Testis (tissue), 3 donors: ENCODE measurements around the gene SORCS3. TPM values are rescaled to one million over a fixed set of nuclear protein-coding genes. Genes with fewer than 3 reads are reported as not detected.

Experiments
- DNase-seq: peaks from one replicate; pipeline ENCODE4 v3.0.0-alpha.2; 2019
- H3K27ac ChIP-seq, 2 donors: fragments of 200-600 bp; sonication (generic); one replicate each; pipeline ENCODE4 v1.5.1; 2019
- H3K27me3 ChIP-seq: fragments of 200-600 bp; sonication (generic); one replicate; pipeline ENCODE4 v1.5.1; 2019
- H3K36me3 ChIP-seq: fragments of 200-600 bp; sonication (generic); one replicate; pipeline ENCODE4 v1.5.1; 2017; ENCODE audit warnings: low read depth; ENCODE audit errors: missing control alignments
- H3K4me1 ChIP-seq: fragments of 200-600 bp; sonication (generic); one replicate; pipeline ENCODE4 v1.5.1; 2019
- H3K4me3 ChIP-seq, 2 donors: fragments of 200-600 bp; sonication (generic); one replicate each; pipeline ENCODE4 v1.5.1; 2017 to 2019
- H3K9me3 ChIP-seq: fragments of 200-600 bp; sonication (generic); one replicate; pipeline ENCODE4 v1.5.1; 2017
- POLR2A ChIP-seq: fragments of 450-650 bp; IDR thresholded peaks from one replicate; pipeline ENCODE4 v1.6.1; 2017; ENCODE audit warnings: antibody characterized with exemption, mild to moderate bottlenecking, moderate library complexity
- WGBS, 2 donors: methylation state at CpG; one replicate each; pipeline ENCODE4 v1.1.5; 2018; 5-methylcytosine and 5-hydroxymethylcytosine counted together
- intact Hi-C: fragments of 100-400 bp; cut with DNase I; formaldehyde crosslinking; loops from one replicate; pipeline ENCODE4 v1.15.1; 2023; ENCODE audit warnings: low total_unique reads
- polyA plus RNA-seq: library from polyadenylated mRNA; stranded (reverse); fragments of 350-450 nt; fragmentation: Illumina TruSeq; extraction: RNeasy Lipid Tissue Mini Kit (QIAGEN cat#74804); gene quantifications from one replicate; pipeline ENCODE4 v1.2.3, GENCODE V29; 2014; ENCODE audit warnings: low read depth, low replicate concordance; ENCODE audit not compliant: insufficient read depth
- total RNA-seq, 2 donors: library from RNA; depleted of rRNA; stranded (reverse); fragments of >200 nt; gene quantifications; one replicate each; pipeline ENCODE4 v1.2.3, GENCODE V29; 2016
- TF ChIP-seq, protein P1 (sequence below), 3 experiments: fragments of 450-650 bp in 2 of 3; fragments of 200-600 bp in 1 of 3; sonication (generic) in 1 of 3; IDR thresholded peaks; one replicate each; pipeline ENCODE4 v1.5.1; 2016 to 2019; ENCODE audit warnings: antibody characterized with exemption in 3 of 3, mild to moderate bottlenecking in 2 of 3, moderate library complexity in 1 of 3

Gene SORCS3
- total and polyA plus RNA-seq, 3 donors from 2014 or later = 1.3 to 2.2 (median 1.7) TPM

GRCh38 chr10:105017116-105017515, 376.0 kb downstream of the SORCS3 start:
- no peaks in the 10 kb centered on the region for H3K27me3 ChIP-seq
- 40 to 98% methylated on average over 2 of the region's 2 CpGs for WGBS, 2 donors

GRCh38 chr10:105017691-105018090, 376.6 kb downstream of the SORCS3 start:
- Histone ChIP-seq H3K27me3 (no peaks in the 10 kb centered on the region), H3K27ac (no peak overlapping the region), H3K4me3 (no peak overlapping the region), H3K9me3 (no peaks in the 10 kb centered on the region), H3K36me3 (no peaks in the 10 kb centered on the region), H3K4me1 (no peaks in the 10 kb centered on the region)
- no peak for DNase-seq
- TF ChIP-seq, protein P1, sequence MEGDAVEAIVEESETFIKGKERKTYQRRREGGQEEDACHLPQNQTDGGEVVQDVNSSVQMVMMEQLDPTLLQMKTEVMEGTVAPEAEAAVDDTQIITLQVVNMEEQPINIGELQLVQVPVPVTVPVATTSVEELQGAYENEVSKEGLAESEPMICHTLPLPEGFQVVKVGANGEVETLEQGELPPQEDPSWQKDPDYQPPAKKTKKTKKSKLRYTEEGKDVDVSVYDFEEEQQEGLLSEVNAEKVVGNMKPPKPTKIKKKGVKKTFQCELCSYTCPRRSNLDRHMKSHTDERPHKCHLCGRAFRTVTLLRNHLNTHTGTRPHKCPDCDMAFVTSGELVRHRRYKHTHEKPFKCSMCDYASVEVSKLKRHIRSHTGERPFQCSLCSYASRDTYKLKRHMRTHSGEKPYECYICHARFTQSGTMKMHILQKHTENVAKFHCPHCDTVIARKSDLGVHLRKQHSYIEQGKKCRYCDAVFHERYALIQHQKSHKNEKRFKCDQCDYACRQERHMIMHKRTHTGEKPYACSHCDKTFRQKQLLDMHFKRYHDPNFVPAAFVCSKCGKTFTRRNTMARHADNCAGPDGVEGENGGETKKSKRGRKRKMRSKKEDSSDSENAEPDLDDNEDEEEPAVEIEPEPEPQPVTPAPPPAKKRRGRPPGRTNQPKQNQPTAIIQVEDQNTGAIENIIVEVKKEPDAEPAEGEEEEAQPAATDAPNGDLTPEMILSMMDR (IDR thresholded peaks at IDR 0.05) = no peak
- TF ChIP-seq POLR2A = no peak
- intact Hi-C loops = no loop called here

More at GRCh38 chr10:105017116-105017515, 376.0 kb downstream of the SORCS3 start:
- no peaks in the 10 kb centered on the region for H3K36me3 ChIP-seq
- no peaks in the 10 kb centered on the region for H3K4me1 ChIP-seq
- DNase-seq = no peak
- TF ChIP-seq, protein P1 (IDR thresholded peaks at IDR 0.05) = no peak
- no peak for TF ChIP-seq POLR2A
- no peak overlapping the region for H3K27ac ChIP-seq
- intact Hi-C loops = no loop called here
- no peaks in the 10 kb centered on the region for H3K9me3 ChIP-seq
- H3K4me3 ChIP-seq = no peak overlapping the region

- H3K27me3 ChIP-seq = no peaks in the 10 kb centered on the region
- H3K36me3 ChIP-seq = no peaks in the 10 kb centered on the region
- no peak overlapping the region for H3K27ac ChIP-seq
- no peak overlapping the region for H3K4me3 ChIP-seq
- intact Hi-C loops = no loop called here
- TF ChIP-seq, protein P1 (IDR thresholded peaks at IDR 0.05) = no peak
- no peak for TF ChIP-seq POLR2A
- DNase-seq = no peak
- H3K9me3 ChIP-seq = no peaks in the 10 kb centered on the region
- 71% methylated on average over 6 of the region's 6 CpGs for WGBS, 2 donors
- H3K4me1 ChIP-seq = no peaks in the 10 kb centered on the region
Observed at GRCh38 chr10:105023211-105024111, 382.4 kb downstream of the SORCS3 start.

GRCh38 chr10:105024184-105024583, 383.1 kb downstream of the SORCS3 start:
- no peaks in the 10 kb centered on the region for H3K27me3 ChIP-seq
- no peaks in the 10 kb centered on the region for H3K4me1 ChIP-seq
- no peaks in the 10 kb centered on the region for H3K36me3 ChIP-seq
- H3K4me3 ChIP-seq = no peak overlapping the region
- no peaks in the 10 kb centered on the region for H3K9me3 ChIP-seq
- intact Hi-C loops = no loop called here
- no peak for DNase-seq
- TF ChIP-seq POLR2A = no peak
- TF ChIP-seq, protein P1 (IDR thresholded peaks at IDR 0.05) = no peak
- H3K27ac ChIP-seq = no peak overlapping the region

DNA sequence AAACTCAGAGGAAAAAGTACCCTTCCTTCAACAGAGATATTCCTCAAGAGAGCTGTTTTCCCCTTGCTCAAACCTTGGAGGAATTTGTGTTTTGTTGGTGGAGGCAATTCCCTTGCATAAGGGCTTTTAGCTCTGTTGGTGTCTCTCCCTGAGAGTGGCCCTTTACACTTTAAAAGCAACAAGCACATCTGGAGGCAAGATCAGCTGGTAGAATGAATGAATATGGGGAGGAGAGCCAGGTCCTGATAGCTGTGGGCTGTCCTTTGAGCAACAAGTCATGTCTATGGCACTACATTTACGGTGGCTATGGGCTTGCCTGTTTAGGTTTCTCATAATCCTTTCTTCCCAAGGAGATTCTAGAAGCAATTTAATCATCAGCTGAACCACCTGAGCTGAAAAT, 384.0 kb downstream of the SORCS3 start:
- no peak for DNase-seq
- no peaks in the 10 kb centered on the region for H3K27me3 ChIP-seq
- 88 to 100% methylated on average over 1 of the region's 1 CpG for WGBS, 2 donors

More for the DNA sequence above, 384.0 kb downstream of the SORCS3 start:
- intact Hi-C loops = no loop called here
- Histone ChIP-seq H3K9me3 (no peaks in the 10 kb centered on the region), H3K4me1 (no peaks in the 10 kb centered on the region), H3K36me3 (no peaks in the 10 kb centered on the region), H3K27ac (no peak overlapping the region), H3K4me3 (no peak overlapping the region)
- TF ChIP-seq, protein P1 (IDR thresholded peaks at IDR 0.05) = no peak
- no peak for TF ChIP-seq POLR2A
